ENCODE measurements around the gene BRAF. TPM values are rescaled to one million over a fixed set of nuclear protein-coding genes. Genes with fewer than 3 reads are reported as not detected.
A peak's percentile ranks its signal among the peaks of the same experiment; 100 is the strongest.

BRAF gene
- total and polyA plus RNA-seq, 3 experiments from 2014 or later = 11.3 to 32.0 (median 28.4) TPM

GRCh38 chr7:140899883-140900282 is 24.8 kb downstream of the BRAF start:
- H3K27me3 Mint-ChIP-seq = no peaks in the 10 kb centered on the region
- H3K4me3 ChIP-seq (ENCODE audit: low read length) = no peak overlapping the region
- H3K4me1 Mint-ChIP-seq = peaks cover 61 to 85% (median 68%) of the 10 kb centered on the region in 3 donors
- DNase-seq = no peak
- H3K27ac Mint-ChIP-seq = peak overlapping the region in 3 of 8 donors; percentile 31 to 68 (median 58)
- no peak overlapping the region for H3K4me3 Mint-ChIP-seq
- CTCF ChIA-PET = no interaction called here
- no peaks in the 10 kb centered on the region for H3K9me3 Mint-ChIP-seq
- no peaks in the 10 kb centered on the region for H3K9me3 ChIP-seq (ENCODE audit: low read length)
- POLR2A ChIA-PET = no interaction called here
- H3K4me1 ChIP-seq (ENCODE audit: insufficient read depth, low read length) = peaks cover 21% of the 10 kb centered on the region
- peaks cover under 1 to 12% (median 8%) of the 10 kb centered on the region in 3 donors for H3K36me3 Mint-ChIP-seq
- H3K36me3 ChIP-seq (ENCODE audit: insufficient read depth, low read length) = no peaks in the 10 kb centered on the region
- H3K27me3 ChIP-seq (ENCODE audit: insufficient read depth, low read length, poor library complexity, severe bottlenecking) = no peaks in the 10 kb centered on the region
- no peak overlapping the region for H3K27ac ChIP-seq (ENCODE audit: low read depth, low read length)

GRCh38 chr7:140898786-140899536 is 25.8 kb downstream of the BRAF start:
- H3K27ac ChIP-seq (ENCODE audit: low read depth, low read length) = no peak overlapping the region
- Mint-ChIP-seq H3K36me3 (peaks cover 0 to 12% (median 7%) of the 10 kb centered on the region in 3 donors), H3K9me3 (no peaks in the 10 kb centered on the region), H3K4me3 (no peak overlapping the region), H3K27ac (peak overlapping the region in 1 of 8 donors; percentile 5), H3K27me3 (no peaks in the 10 kb centered on the region), H3K4me1 (peaks cover 67 to 87% (median 71%) of the 10 kb centered on the region in 3 donors)
- H3K36me3 ChIP-seq (ENCODE audit: insufficient read depth, low read length) = no peaks in the 10 kb centered on the region
- H3K4me3 ChIP-seq (ENCODE audit: low read length) = no peak overlapping the region
- POLR2A ChIA-PET = no interaction called here
- DNase-seq = no peak
- peaks cover 21% of the 10 kb centered on the region for H3K4me1 ChIP-seq (ENCODE audit: insufficient read depth, low read length)
- H3K9me3 ChIP-seq (ENCODE audit: low read length) = no peaks in the 10 kb centered on the region
- CTCF ChIA-PET = interaction anchor here (1.0 kb wide), 1 partner anchor 44 kb away, joined by 3 read pairs; no protein-coding TSS in a partner anchor
- no peaks in the 10 kb centered on the region for H3K27me3 ChIP-seq (ENCODE audit: insufficient read depth, low read length, poor library complexity, severe bottlenecking)

- Mint-ChIP-seq H3K9me3 (no peaks in the 10 kb centered on the region), H3K4me3 (no peak overlapping the region), H3K4me1 (peaks cover 68 to 85% (median 72%) of the 10 kb centered on the region in 3 donors), H3K27ac (no peak overlapping the region), H3K36me3 (peaks cover 0 to 5% (median 5%) of the 10 kb centered on the region in 3 donors), H3K27me3 (no peaks in the 10 kb centered on the region)
- DNase-seq = no peak
- no peaks in the 10 kb centered on the region for H3K27me3 ChIP-seq (ENCODE audit: insufficient read depth, low read length, poor library complexity, severe bottlenecking)
- CTCF ChIA-PET = no interaction called here
- POLR2A ChIA-PET = no interaction called here
- H3K9me3 ChIP-seq (ENCODE audit: low read length) = no peaks in the 10 kb centered on the region
- H3K27ac ChIP-seq (ENCODE audit: low read depth, low read length) = no peak overlapping the region
- no peak overlapping the region for H3K4me3 ChIP-seq (ENCODE audit: low read length)
- H3K4me1 ChIP-seq (ENCODE audit: insufficient read depth, low read length) = peaks cover 15% of the 10 kb centered on the region
- H3K36me3 ChIP-seq (ENCODE audit: insufficient read depth, low read length) = no peaks in the 10 kb centered on the region
Measured at GRCh38 chr7:140896996-140897395, 27.7 kb downstream of the BRAF start.

GRCh38 chr7:140889645-140890044 is 35.1 kb downstream of the BRAF start:
- peaks cover 13% of the 10 kb centered on the region for H3K4me1 ChIP-seq (ENCODE audit: insufficient read depth, low read length)
- no peaks in the 10 kb centered on the region for H3K9me3 Mint-ChIP-seq
- H3K27me3 ChIP-seq (ENCODE audit: insufficient read depth, low read length, poor library complexity, severe bottlenecking) = no peaks in the 10 kb centered on the region
- ChIA-PET CTCF (no interaction called here), POLR2A (no interaction called here)
- H3K4me3 Mint-ChIP-seq = no peak overlapping the region
- H3K27ac Mint-ChIP-seq = peak overlapping the region in 1 of 8 donors; percentile 25
- no peak overlapping the region for H3K4me3 ChIP-seq (ENCODE audit: low read length)
- no peaks in the 10 kb centered on the region for H3K36me3 ChIP-seq (ENCODE audit: insufficient read depth, low read length)
- H3K36me3 Mint-ChIP-seq = peaks cover 0 to 5% (median 0%) of the 10 kb centered on the region in 3 donors
- H3K4me1 Mint-ChIP-seq = peaks cover 62 to 86% (median 84%) of the 10 kb centered on the region in 3 donors
- no peaks in the 10 kb centered on the region for H3K9me3 ChIP-seq (ENCODE audit: low read length)
- no peak for DNase-seq
- no peaks in the 10 kb centered on the region for H3K27me3 Mint-ChIP-seq
- no peak overlapping the region for H3K27ac ChIP-seq (ENCODE audit: low read depth, low read length)

- ChIA-PET CTCF (no interaction called here), POLR2A (no interaction called here)
- Mint-ChIP-seq H3K4me3 (no peak overlapping the region), H3K4me1 (peaks cover 58 to 81% (median 80%) of the 10 kb centered on the region in 3 donors), H3K9me3 (no peaks in the 10 kb centered on the region), H3K27me3 (no peaks in the 10 kb centered on the region), H3K27ac (no peak overlapping the region), H3K36me3 (peaks cover 0 to 5% (median 0%) of the 10 kb centered on the region in 3 donors)
- Histone ChIP-seq H3K27ac (ENCODE audit: low read depth, low read length) (no peak overlapping the region), H3K4me3 (ENCODE audit: low read length) (no peak overlapping the region), H3K9me3 (ENCODE audit: low read length) (no peaks in the 10 kb centered on the region), H3K36me3 (ENCODE audit: insufficient read depth, low read length) (no peaks in the 10 kb centered on the region), H3K4me1 (ENCODE audit: insufficient read depth, low read length) (peaks cover 13% of the 10 kb centered on the region), H3K27me3 (ENCODE audit: insufficient read depth, low read length, poor library complexity, severe bottlenecking) (no peaks in the 10 kb centered on the region)
- DNase-seq = no peak
Measured at GRCh38 chr7:140889150-140889549, 35.6 kb downstream of the BRAF start.

GRCh38 chr7:140888087-140888486 is 36.6 kb downstream of the BRAF start:
- Histone ChIP-seq H3K27me3 (ENCODE audit: insufficient read depth, low read length, poor library complexity, severe bottlenecking) (no peaks in the 10 kb centered on the region), H3K4me3 (ENCODE audit: low read length) (no peak overlapping the region), H3K27ac (ENCODE audit: low read depth, low read length) (no peak overlapping the region), H3K9me3 (ENCODE audit: low read length) (no peaks in the 10 kb centered on the region), H3K36me3 (ENCODE audit: insufficient read depth, low read length) (no peaks in the 10 kb centered on the region), H3K4me1 (ENCODE audit: insufficient read depth, low read length) (peaks cover 13% of the 10 kb centered on the region)
- Mint-ChIP-seq H3K9me3 (no peaks in the 10 kb centered on the region), H3K27ac (peak overlapping the region in 2 of 8 donors; percentile 16 to 44), H3K27me3 (no peaks in the 10 kb centered on the region), H3K4me3 (peak overlapping the region in 1 of 7 donors; percentile 44), H3K36me3 (peaks cover 0 to 3% (median 0%) of the 10 kb centered on the region in 3 donors), H3K4me1 (peaks cover 58 to 79% (median 79%) of the 10 kb centered on the region in 3 donors)
- ChIA-PET CTCF (no interaction called here), POLR2A (no interaction called here)
- DNase-seq = no peak

- no peaks in the 10 kb centered on the region for H3K36me3 Mint-ChIP-seq
- Histone ChIP-seq H3K27me3 (ENCODE audit: insufficient read depth, low read length, poor library complexity, severe bottlenecking) (no peaks in the 10 kb centered on the region), H3K27ac (ENCODE audit: low read depth, low read length) (no peak overlapping the region), H3K36me3 (ENCODE audit: insufficient read depth, low read length) (no peaks in the 10 kb centered on the region), H3K4me1 (ENCODE audit: insufficient read depth, low read length) (peaks cover 13% of the 10 kb centered on the region), H3K9me3 (ENCODE audit: low read length) (no peaks in the 10 kb centered on the region), H3K4me3 (ENCODE audit: low read length) (no peak overlapping the region)
- ChIA-PET CTCF (no interaction called here), POLR2A (no interaction called here)
- H3K27ac Mint-ChIP-seq = peak overlapping the region in 4 of 8 donors; percentile 1 to 47 (median 16)
- no peaks in the 10 kb centered on the region for H3K9me3 Mint-ChIP-seq
- H3K4me3 Mint-ChIP-seq = no peak overlapping the region
- no peaks in the 10 kb centered on the region for H3K27me3 Mint-ChIP-seq
- peaks cover 52 to 76% (median 75%) of the 10 kb centered on the region in 3 donors for H3K4me1 Mint-ChIP-seq
- DNase-seq = no peak
Measured at GRCh38 chr7:140885735-140886334, 38.9 kb downstream of the BRAF start.

- Histone ChIP-seq H3K27me3 (ENCODE audit: insufficient read depth, low read length, poor library complexity, severe bottlenecking) (no peaks in the 10 kb centered on the region), H3K4me1 (ENCODE audit: insufficient read depth, low read length) (peaks cover 7% of the 10 kb centered on the region), H3K36me3 (ENCODE audit: insufficient read depth, low read length) (no peaks in the 10 kb centered on the region), H3K9me3 (ENCODE audit: low read length) (no peaks in the 10 kb centered on the region), H3K4me3 (ENCODE audit: low read length) (no peak overlapping the region), H3K27ac (ENCODE audit: low read depth, low read length) (no peak overlapping the region)
- peaks cover 51 to 66% (median 65%) of the 10 kb centered on the region in 3 donors for H3K4me1 Mint-ChIP-seq
- peak overlapping the region in 2 of 8 donors; percentile 0 to 17 for H3K27ac Mint-ChIP-seq
- peaks cover 0 to 8% (median 6%) of the 10 kb centered on the region in 3 donors for H3K36me3 Mint-ChIP-seq
- ChIA-PET CTCF (interaction anchor here (1.0 kb wide), 1 partner anchor 28 kb away, joined by 3 read pairs; no protein-coding TSS in a partner anchor), POLR2A (interaction anchor here (0.5 kb wide), 1 partner anchor 9 kb away, joined by 3 read pairs; no protein-coding TSS in a partner anchor)
- H3K27me3 Mint-ChIP-seq = no peaks in the 10 kb centered on the region
- H3K9me3 Mint-ChIP-seq = no peaks in the 10 kb centered on the region
- no peak overlapping the region for H3K4me3 Mint-ChIP-seq
- no peak for DNase-seq
Measured at GRCh38 chr7:140883378-140883777, 41.4 kb downstream of the BRAF start.
